HG03520 (cell line): ENCODE measurements around the gene FAXC.
"Not testable (repeated sequence)": the region's sequence is repeated elsewhere in the genome, so short reads cannot be mapped to it uniquely, and the experiment has no call there.

Experiments used
- ATAC-seq: cut with Tn5 transposase; IDR thresholded peaks from one replicate; pipeline ENCODE4 v1.9.1; 2021; ENCODE audit warnings: mild to moderate bottlenecking, moderate library complexity; ENCODE audit not compliant: unreplicated experiment

The FAXC gene

GRCh38 chr6:99288668-99289067, 60.8 kb downstream of the FAXC start:
- no peak for ATAC-seq

- ATAC-seq = no peak
Measured at GRCh38 chr6:99287523-99287922, 62.0 kb downstream of the FAXC start.

GRCh38 chr6:99285881-99286280, 63.6 kb downstream of the FAXC start:
- no peak for ATAC-seq

- no peak for ATAC-seq
Measured at GRCh38 chr6:99282479-99283062, 66.9 kb downstream of the FAXC start.

- no peak for ATAC-seq
Measured at GRCh38 chr6:99276747-99277146, 72.7 kb downstream of the FAXC start.

GRCh38 chr6:99270826-99271225, 78.6 kb downstream of the FAXC start:
- ATAC-seq = no peak

GRCh38 chr6:99270030-99270429, 79.4 kb downstream of the FAXC start:
- ATAC-seq = no peak

- ATAC-seq = no peak
Measured at GRCh38 chr6:99269207-99269606, 80.3 kb downstream of the FAXC start.

- not testable (repeated sequence) for ATAC-seq
Measured at GRCh38 chr6:99266996-99267395, 82.5 kb downstream of the FAXC start.

GRCh38 chr6:99265447-99265846, 84.0 kb downstream of the FAXC start:
- ATAC-seq = not testable (repeated sequence)

GRCh38 chr6:99254616-99255550, 94.6 kb downstream of the FAXC start:
- no peak for ATAC-seq

GRCh38 chr6:99253271-99253670, 96.2 kb downstream of the FAXC start:
- no peak for ATAC-seq

- ATAC-seq = no peak
Measured at GRCh38 chr6:99252421-99252820, 97.1 kb downstream of the FAXC start.

- no peak for ATAC-seq
Measured at GRCh38 chr6:99250476-99250875, 99.0 kb downstream of the FAXC start.

- ATAC-seq = no peak
Measured at GRCh38 chr6:99246602-99247001, 102.9 kb downstream of the FAXC start.

GRCh38 chr6:99241905-99242534, 107.5 kb downstream of the FAXC start:
- no peak for ATAC-seq

- no peak for ATAC-seq
Measured at GRCh38 chr6:99236010-99236409, 113.5 kb downstream of the FAXC start.

GRCh38 chr6:99233219-99233618, 116.3 kb downstream of the FAXC start:
- ATAC-seq = no peak

GRCh38 chr6:99232056-99232455, 117.4 kb downstream of the FAXC start:
- no peak for ATAC-seq

- ATAC-seq = no peak
Measured at GRCh38 chr6:99225172-99225571, 124.3 kb downstream of the FAXC start.
